Endothelial cell of umbilical vein (primary cell): Measurements from ENCODE around the gene NEDD4. TPM values are rescaled to one million over a fixed set of nuclear protein-coding genes. Genes with fewer than 3 reads are reported as not detected.

ENCODE experiments used
- BruUV-seq: library from RNA; stranded (reverse); fragments of 400-500 nt; replicated peaks from 2 replicates; lab custom pipeline; 2021; lab: Mats Ljungman, UMichigan
- CTCF ChIA-PET: fragments of 300-600, 350-600 bp; sonication (Branson Sonifier 250); formaldehyde crosslinking; loops from one replicate; lab custom pipeline; 2021; ENCODE audit warnings: antibody characterized with exemption, inconsistent platforms; lab: Charles Lee
- POLR2A ChIA-PET: fragments of 300-600, 350-600 bp; sonication (Branson Sonifier 250); formaldehyde crosslinking; loops from one replicate; lab custom pipeline; 2021; ENCODE audit warnings: antibody characterized with exemption, inconsistent platforms; lab: Charles Lee
- DNase-seq: peaks from one replicate; pipeline ENCODE4 v3.0.0-alpha.2; 2011; ENCODE audit warnings: low read depth, low spot score
- FAIRE-seq: peaks from 2 replicates; lab custom pipeline; 2011; peaks lifted over from hg19 to GRCh38; lab: Jason Lieb, UNC
- H2AFZ ChIP-seq: 2 replicates; pipeline ENCODE4 v1.6.0; 2012; ENCODE audit warnings: low read depth, low read length, control low read depth, inconsistent platforms
- H3K27ac ChIP-seq: 2 replicates; pipeline ENCODE4 v1.5.1; 2011; ENCODE audit warnings: low read depth, mild to moderate bottlenecking, control low read depth, low read length, moderate library complexity; ENCODE audit not compliant: insufficient read depth
- H3K27me3 ChIP-seq, 2 experiments: 2 replicates each; pipeline versions ENCODE4 v1.6.0 to v1.6.1; 2011; ENCODE audit warnings: low read length in 2 of 2, mixed read lengths in 1 of 2; ENCODE audit not compliant: control insufficient read depth in 2 of 2, insufficient read depth in 2 of 2
- H3K36me3 ChIP-seq, 2 experiments: 2 replicates in 1 of 2; 3 replicates in 1 of 2; pipeline ENCODE4 v1.5.1; 2011; ENCODE audit warnings: low read length in 2 of 2, mild to moderate bottlenecking in 1 of 2, moderate library complexity in 1 of 2; ENCODE audit not compliant: control insufficient read depth in 2 of 2, insufficient read depth in 2 of 2; ENCODE audit errors: extremely low read depth in 1 of 2
- H3K4me1 ChIP-seq: 3 replicates; pipeline ENCODE4 v1.5.1; 2011; ENCODE audit warnings: mild to moderate bottlenecking, low read length; ENCODE audit not compliant: control insufficient read depth, insufficient read depth; ENCODE audit errors: extremely low read depth
- H3K4me2 ChIP-seq: 2 replicates; pipeline ENCODE4 v1.6.1; 2011; ENCODE audit warnings: low read length, control low read depth, mixed read lengths; ENCODE audit not compliant: insufficient read depth
- H3K4me3 ChIP-seq, 3 experiments: fragments of 200-600 bp in 1 of 3; sonication (generic), shearing (Covaris generic) in 1 of 3; replicated peaks in 1 of 3; 2 replicates each; pipeline ENCODE4 v1.5.1; 2011 to 2016; ENCODE audit warnings: control low read depth in 3 of 3, low read length in 3 of 3, mild to moderate bottlenecking in 2 of 3, inconsistent platforms in 1 of 3, low read depth in 1 of 3, moderate library complexity in 1 of 3; ENCODE audit not compliant: insufficient read depth in 1 of 3
- H3K79me2 ChIP-seq: 2 replicates; pipeline ENCODE4 v1.6.0; 2012; ENCODE audit warnings: low read length, inconsistent platforms; ENCODE audit not compliant: control insufficient read depth, insufficient read depth
- H3K9ac ChIP-seq: replicated peaks from 2 replicates; pipeline ENCODE3; 2011; ENCODE audit warnings: low read length, control low read depth; ENCODE audit not compliant: insufficient read depth; ENCODE audit errors: extremely low read depth
- H3K9me1 ChIP-seq: replicated peaks from 3 replicates; pipeline ENCODE4 v1.6.0; 2011; ENCODE audit warnings: mild to moderate bottlenecking, low read length; ENCODE audit not compliant: control insufficient read depth, insufficient read depth; ENCODE audit errors: extremely low read depth
- H3K9me3 ChIP-seq: replicated peaks from 2 replicates; pipeline ENCODE4 v1.5.1; 2012; ENCODE audit warnings: low read length, inconsistent platforms; ENCODE audit not compliant: control insufficient read depth, insufficient read depth
- H4K20me1 ChIP-seq: replicated peaks from 2 replicates; pipeline ENCODE3; 2011; ENCODE audit warnings: mild to moderate bottlenecking, low read length; ENCODE audit not compliant: control insufficient read depth, insufficient read depth; ENCODE audit errors: extremely low read depth
- CTCF ChIP-seq, 2 donors: IDR thresholded peaks; 1 replicate in 1 of 2; 2 replicates in 1 of 2; pipeline ENCODE4 v1.5.1; 2011; ENCODE audit warnings: low read length in 2 of 2, mild to moderate bottlenecking in 2 of 2, moderate library complexity in 2 of 2, control low read depth in 1 of 2, inconsistent platforms in 1 of 2, low read depth in 1 of 2; ENCODE audit not compliant: insufficient read depth in 1 of 2; ENCODE audit errors: extremely low read depth in 1 of 2
- EZH2 ChIP-seq: IDR thresholded peaks from 2 replicates; pipeline ENCODE4 v1.6.1; 2012; ENCODE audit warnings: borderline replicate concordance, low read depth, mild to moderate bottlenecking, moderate library complexity, low read length, inconsistent platforms; ENCODE audit not compliant: severe bottlenecking
- FOS ChIP-seq: IDR thresholded peaks from 2 replicates; pipeline ENCODE4 v1.6.1; 2011; ENCODE audit warnings: mild to moderate bottlenecking, low read length, moderate library complexity, borderline replicate concordance; ENCODE audit not compliant: insufficient read depth
- GATA2 ChIP-seq: IDR thresholded peaks from 2 replicates; pipeline ENCODE4 v1.7.0; 2011; ENCODE audit warnings: low read depth, mild to moderate bottlenecking, moderate library complexity, mixed read lengths, low read length; ENCODE audit not compliant: insufficient read length, insufficient read depth
- JUN ChIP-seq: IDR thresholded peaks from 2 replicates; pipeline ENCODE4 v1.6.1; 2011; ENCODE audit warnings: borderline replicate concordance, low read depth; ENCODE audit not compliant: insufficient read length, insufficient read depth
- MAX ChIP-seq: IDR thresholded peaks from 2 replicates; pipeline ENCODE4 v1.6.1; 2011; ENCODE audit not compliant: insufficient read depth, insufficient read length
- MYC ChIP-seq: IDR thresholded peaks from one replicate; pipeline ENCODE4 v1.6.1; 2011; ENCODE audit warnings: mild to moderate bottlenecking, low read depth, low read length
- POLR2A ChIP-seq: IDR thresholded peaks from 2 replicates; pipeline ENCODE4 v1.6.1; 2012; ENCODE audit warnings: low read depth, mild to moderate bottlenecking, control low read depth, low read length
- POLR2AphosphoS5 ChIP-seq: IDR thresholded peaks from 2 replicates; pipeline ENCODE4 v1.6.1; 2012; ENCODE audit warnings: low read depth, mild to moderate bottlenecking, control low read depth, low read length, moderate library complexity; ENCODE audit not compliant: insufficient read depth
- dilution Hi-C: fragments of 300-500 bp; cut with MboI; formaldehyde crosslinking; loops from one replicate; pipeline ENCODE4 v1.15.0; 2019; ENCODE audit warnings: low sequenced_read_pairs; ENCODE audit not compliant: extremely low pct_ligation_motif_present
- intact Hi-C: fragments of 100-400 bp; cut with micrococcal nuclease; formaldehyde crosslinking; loops from one replicate; pipeline ENCODE4 v1.10.0; 2022
- polyA plus RNA-seq, 4 experiments: library from polyadenylated mRNA; depleted of rRNA in 3 of 4; stranded (reverse) in 3 of 4; unstranded in 1 of 4; fragments of >200 nt; gene quantifications; 2 replicates each; pipeline versions ENCODE4 v1.2.1 to v1.2.3, GENCODE V29; 2011 to 2012; ENCODE audit warnings: missing spikeins in 1 of 4
- total RNA-seq: library from RNA; stranded (reverse); gene quantifications from 2 replicates; pipeline ENCODE4 v1.2.3, GENCODE V29; 2021

The NEDD4 gene
- total and polyA plus RNA-seq, 2 donors (not counting 3 experiments of a cell fraction or from before 2014, with no cell fraction given): 9.2 to 39.0 TPM

GRCh38 chr15:55980511-55980910, 12.9 kb downstream of the NEDD4 start:
- no peaks in the 10 kb centered on the region for H3K27me3 ChIP-seq
- no peaks in the 10 kb centered on the region for H3K9me3 ChIP-seq
- dilution Hi-C loops: no loop called here
- ChIA-PET POLR2A (no interaction called here), CTCF (no interaction called here)
- H3K36me3 ChIP-seq: no peaks in the 10 kb centered on the region
- FAIRE-seq: no peak
- intact Hi-C loops: no loop called here
- H4K20me1 ChIP-seq: no peaks in the 10 kb centered on the region
- no peak overlapping the region for H3K4me3 ChIP-seq
- H3K27ac ChIP-seq: no peak overlapping the region
- H3K4me1 ChIP-seq: peaks cover 13% of the 10 kb centered on the region
- no peak overlapping the region for H2AFZ ChIP-seq
- H3K9ac ChIP-seq: no peak overlapping the region
- DNase-seq: no peak
- no peaks in the 10 kb centered on the region for H3K9me1 ChIP-seq
- H3K79me2 ChIP-seq: peaks cover 43% of the 10 kb centered on the region
- TF ChIP-seq MYC (no peak), MAX (no peak), POLR2AphosphoS5 (no peak), EZH2 (no peak), GATA2 (no peak), CTCF (IDR thresholded peaks at IDR 0.05; ENCODE audit: extremely low read depth in 1 of 2, insufficient read depth in 1 of 2, low read depth in 1 of 2, low read length in 2 of 2) (no peak), JUN (no peak), POLR2A (no peak), FOS (no peak)
- BruUV-seq: no TSS peak
- no peak overlapping the region for H3K4me2 ChIP-seq
